Fibroblast of the aortic adventitia (primary cell): ENCODE results near the gene BTN3A1. TPM values are rescaled to one million over a fixed set of nuclear protein-coding genes. Genes with fewer than 3 reads are reported as not detected.
A peak's percentile ranks its signal among the peaks of the same experiment; 100 is the strongest.
"Not testable (repeated sequence)": the region's sequence is repeated elsewhere in the genome, so short reads cannot be mapped to it uniquely, and the experiment has no call there.

Source experiments
- DNase-seq: peaks from one replicate; pipeline ENCODE4 v3.0.0-alpha.2; 2010; ENCODE audit warnings: low read depth
- H3K4me3 ChIP-seq: 2 replicates; pipeline ENCODE4 v1.5.1; 2011; ENCODE audit warnings: low read depth, mild to moderate bottlenecking, control low read depth, low read length, moderate library complexity
- total RNA-seq: library from RNA; depleted of rRNA; stranded (reverse); fragments of >200 nt; gene quantifications from 2 replicates; pipeline ENCODE4 v1.2.3, GENCODE V29; 2012; ENCODE audit warnings: low replicate concordance
- TF ChIP-seq, protein P1 (sequence below): IDR thresholded peaks from 2 replicates; pipeline ENCODE4 v1.5.1; 2011; ENCODE audit warnings: mild to moderate bottlenecking, low read length, control low read depth, inconsistent platforms; ENCODE audit not compliant: insufficient read depth

The BTN3A1 gene
- total RNA-seq, 1 donor: 24.0 TPM

DNA sequence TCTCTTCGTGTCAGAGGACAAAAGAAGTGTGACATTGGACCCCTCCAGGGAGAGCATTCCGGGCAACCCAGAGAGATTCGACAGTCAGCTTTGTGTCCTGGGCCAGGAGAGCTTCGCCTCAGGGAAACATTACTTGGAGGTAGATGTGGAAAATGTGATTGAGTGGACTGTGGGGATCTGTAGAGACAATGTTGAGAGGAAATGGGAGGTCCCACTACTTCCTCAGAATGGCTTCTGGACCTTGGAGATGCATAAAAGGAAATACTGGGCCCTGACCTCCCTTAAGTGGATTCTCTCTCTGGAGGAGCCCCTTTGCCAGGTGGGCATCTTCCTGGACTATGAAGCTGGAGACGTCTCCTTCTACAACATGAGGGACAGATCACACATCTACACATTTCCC, 28.7 kb downstream of the BTN3A1 start:
- DNase-seq: no peak
- no peak overlapping the region for H3K4me3 ChIP-seq
- TF ChIP-seq, protein P1, sequence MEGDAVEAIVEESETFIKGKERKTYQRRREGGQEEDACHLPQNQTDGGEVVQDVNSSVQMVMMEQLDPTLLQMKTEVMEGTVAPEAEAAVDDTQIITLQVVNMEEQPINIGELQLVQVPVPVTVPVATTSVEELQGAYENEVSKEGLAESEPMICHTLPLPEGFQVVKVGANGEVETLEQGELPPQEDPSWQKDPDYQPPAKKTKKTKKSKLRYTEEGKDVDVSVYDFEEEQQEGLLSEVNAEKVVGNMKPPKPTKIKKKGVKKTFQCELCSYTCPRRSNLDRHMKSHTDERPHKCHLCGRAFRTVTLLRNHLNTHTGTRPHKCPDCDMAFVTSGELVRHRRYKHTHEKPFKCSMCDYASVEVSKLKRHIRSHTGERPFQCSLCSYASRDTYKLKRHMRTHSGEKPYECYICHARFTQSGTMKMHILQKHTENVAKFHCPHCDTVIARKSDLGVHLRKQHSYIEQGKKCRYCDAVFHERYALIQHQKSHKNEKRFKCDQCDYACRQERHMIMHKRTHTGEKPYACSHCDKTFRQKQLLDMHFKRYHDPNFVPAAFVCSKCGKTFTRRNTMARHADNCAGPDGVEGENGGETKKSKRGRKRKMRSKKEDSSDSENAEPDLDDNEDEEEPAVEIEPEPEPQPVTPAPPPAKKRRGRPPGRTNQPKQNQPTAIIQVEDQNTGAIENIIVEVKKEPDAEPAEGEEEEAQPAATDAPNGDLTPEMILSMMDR: no peak

DNA sequence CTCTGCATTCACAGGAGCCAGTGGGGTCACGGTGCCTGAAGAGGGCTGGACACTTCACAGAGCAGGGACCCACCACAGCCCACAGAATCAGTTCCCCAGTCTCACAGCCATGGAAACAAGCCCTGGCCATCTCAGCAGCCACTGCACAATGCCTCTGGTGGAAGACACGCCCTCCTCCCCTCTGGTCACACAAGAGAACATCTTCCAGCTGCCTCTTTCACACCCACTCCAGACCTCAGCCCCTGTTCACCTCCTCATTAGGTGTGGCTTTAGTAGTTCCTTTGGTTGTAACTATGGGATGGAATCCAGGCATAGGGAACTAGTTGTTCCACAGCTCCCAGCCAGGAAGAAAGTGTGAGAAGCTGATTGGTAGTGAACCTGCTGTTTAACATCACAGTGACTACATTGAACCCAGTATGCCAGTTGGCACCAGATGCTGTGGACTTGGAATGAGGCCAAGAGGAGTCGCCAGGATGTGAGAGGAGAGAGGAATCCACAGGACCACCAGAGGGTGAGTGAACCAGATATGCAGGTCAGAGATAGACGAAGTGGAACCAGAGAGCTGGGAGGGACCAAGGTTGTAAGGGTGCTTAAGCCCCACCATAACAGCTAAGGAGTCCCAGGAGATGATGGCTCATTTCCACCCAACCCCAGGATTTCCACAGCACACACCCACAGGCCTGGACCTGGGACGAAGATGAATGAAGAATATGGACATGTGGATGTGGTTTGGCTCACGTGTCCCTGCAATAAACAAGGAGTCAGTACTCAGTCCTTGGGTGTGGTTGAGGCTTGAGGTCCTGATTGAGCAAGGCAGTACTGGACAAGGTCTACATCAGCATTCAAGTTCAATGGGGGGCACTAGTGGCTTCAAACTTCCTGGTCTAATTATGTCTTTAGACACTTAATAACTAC, 29.4 kb downstream of the BTN3A1 start:
- H3K4me3 ChIP-seq: no peak overlapping the region
- TF ChIP-seq, protein P1: no peak
- DNase-seq: peak; percentile 88

DNA sequence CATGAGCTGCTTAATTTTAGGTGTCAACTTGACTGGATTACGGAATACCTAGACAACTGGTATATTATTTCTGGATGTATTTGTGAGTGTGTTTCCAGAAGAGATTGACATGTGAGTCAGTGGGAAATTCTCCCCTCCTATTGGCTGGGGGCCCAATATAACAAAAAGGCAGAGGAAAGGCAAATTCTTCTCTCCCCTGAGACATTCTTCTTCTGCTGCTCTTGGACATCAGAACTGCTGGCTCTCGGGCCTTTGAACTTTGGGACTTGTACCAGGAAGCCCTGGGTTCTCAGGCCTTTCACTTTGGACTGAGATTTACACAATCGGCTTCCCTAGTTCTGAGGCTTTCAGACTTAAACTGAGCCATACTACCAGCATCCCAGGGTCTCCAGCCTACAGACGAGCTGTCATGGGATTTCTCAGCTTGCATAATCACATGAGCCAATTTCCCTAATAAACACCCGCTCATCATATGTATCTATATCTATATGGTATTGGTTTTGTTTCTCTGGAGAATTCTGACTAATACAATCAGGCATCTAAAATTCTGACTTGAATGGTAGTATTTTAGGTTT, 30.6 kb downstream of the BTN3A1 start:
- DNase-seq: peak; percentile 81
- TF ChIP-seq, protein P1: no peak
- H3K4me3 ChIP-seq: no peak overlapping the region

DNA sequence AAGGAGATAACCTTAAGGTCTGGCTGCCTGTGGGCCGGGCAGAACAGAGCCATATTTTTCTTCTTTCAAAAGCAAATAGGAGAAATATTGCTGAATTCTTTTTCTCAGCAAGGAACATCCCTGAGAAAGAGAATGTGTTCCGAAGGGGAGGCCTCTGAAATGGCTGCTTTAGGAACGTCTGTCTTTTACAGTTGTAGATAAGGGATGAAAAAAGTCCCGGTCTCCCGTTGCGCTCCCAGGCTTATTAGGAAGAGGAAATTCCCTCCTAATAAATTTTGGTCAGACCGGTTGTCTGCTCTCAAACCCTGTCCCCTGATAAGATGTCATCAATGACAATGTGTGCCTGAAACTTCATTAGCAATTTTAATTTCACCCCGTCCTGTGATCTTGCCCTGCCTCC, 31.6 kb downstream of the BTN3A1 start:
- DNase-seq, H3K4me3 ChIP-seq: not testable (repeated sequence)

DNA sequence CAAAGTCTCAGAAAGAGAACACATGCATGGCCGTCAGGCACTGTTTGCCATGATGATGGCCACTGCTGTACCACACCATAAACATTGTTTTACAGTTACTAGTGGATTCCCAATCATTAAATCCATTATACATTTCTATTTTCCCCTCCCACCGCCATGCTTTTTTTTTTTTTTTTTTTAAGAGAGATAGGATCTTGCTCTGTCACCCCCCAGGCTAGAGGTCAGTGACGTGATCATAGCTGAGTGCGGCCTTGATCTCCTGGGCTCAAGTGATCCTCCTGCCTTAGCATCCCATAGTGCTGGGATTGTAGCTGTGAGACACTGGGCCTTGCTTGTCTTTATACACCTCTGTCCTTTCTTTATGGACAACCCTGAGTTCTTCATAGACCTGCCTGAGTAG, 33.9 kb downstream of the BTN3A1 start:
- H3K4me3 ChIP-seq: no peak overlapping the region
- TF ChIP-seq, protein P1: no peak
- no peak for DNase-seq

DNA sequence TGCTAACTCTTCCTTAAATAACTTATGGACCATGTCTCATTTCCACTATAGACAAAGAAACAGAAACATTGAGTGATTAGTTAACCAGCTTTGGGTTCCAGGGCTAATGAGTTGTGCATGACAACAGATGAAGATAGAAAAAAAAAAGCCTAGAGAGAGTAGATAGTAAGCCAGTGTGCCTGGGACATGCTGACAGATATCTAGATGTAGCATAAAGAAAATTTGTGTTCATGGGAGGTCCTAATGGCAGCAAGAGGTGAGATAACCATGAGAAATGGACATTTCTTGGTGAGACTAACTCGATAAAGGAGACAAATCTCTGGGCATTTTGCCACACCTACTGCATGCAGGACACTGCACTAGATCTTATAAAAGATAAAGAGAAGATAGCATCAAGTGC, 35.5 kb downstream of the BTN3A1 start:
- TF ChIP-seq, protein P1: no peak
- H3K4me3 ChIP-seq: no peak overlapping the region
- DNase-seq: no peak

DNA sequence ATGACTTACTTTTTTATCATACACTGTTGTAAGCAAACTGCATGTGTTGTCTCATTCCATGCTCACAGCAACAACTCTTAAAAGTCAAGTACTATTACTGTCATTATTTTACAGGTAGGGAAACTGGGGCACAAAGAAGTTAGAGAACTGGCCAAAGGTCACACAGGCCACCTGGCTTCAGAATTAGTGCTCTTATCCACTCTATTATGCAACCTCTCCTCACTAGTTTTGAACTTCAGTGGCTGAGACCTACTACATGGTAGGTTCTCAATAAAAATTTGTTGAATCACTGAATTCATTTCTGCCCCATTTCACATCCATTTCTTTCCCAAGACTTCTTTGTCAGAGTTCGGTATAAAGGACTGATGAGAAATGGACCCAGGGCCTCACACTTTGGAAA, 35.9 kb downstream of the BTN3A1 start:
- no peak for DNase-seq
- H3K4me3 ChIP-seq: no peak overlapping the region
- TF ChIP-seq, protein P1: no peak
